Measurements from ENCODE around the gene THNSL1.
A peak's percentile ranks its signal among the peaks of the same experiment; 100 is the strongest.

Gene THNSL1

GRCh38 chr10:25061711-25062449 is 45.5 kb downstream of the THNSL1 start:
- no peak for DNase-seq

DNA sequence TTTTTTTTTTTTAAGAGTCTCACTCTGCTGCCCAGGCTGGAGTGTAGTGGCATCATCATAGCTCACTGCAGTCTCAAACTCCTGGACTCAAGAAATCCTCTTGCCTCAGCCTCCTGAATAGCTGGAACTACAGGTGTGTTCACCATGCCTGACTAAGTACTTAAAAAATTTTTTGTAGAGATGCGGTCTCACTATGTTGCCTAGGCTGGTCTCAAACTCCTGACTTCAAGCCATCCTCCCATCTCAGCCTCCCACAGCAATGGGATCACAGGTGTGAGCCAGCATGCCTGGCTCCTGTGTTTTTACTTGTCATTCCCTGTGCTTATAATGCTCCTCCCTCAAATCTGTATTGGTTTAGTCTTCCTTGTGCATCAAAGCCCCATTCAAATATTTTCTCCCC is 46.7 kb downstream of the THNSL1 start:
- DNase-seq: no peak

DNA sequence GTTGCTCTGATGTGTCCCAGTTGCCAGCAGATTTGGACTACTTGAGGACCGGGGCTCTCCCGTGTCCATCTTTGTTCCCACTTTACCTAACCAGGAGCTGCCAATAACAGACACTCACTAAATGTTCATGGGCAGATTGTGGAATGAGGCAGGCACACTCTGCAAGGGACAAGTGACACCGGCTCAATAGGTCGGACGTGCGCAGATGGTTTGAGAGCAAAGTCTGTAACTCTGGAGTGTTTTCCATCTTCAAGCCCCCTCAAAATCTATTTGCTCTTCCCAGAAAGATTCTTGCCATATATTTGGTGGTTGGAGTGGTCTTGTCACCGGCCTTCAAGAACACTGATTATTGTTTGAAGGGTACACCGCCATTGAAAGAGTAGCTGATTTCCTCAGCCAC is 47.2 kb downstream of the THNSL1 start:
- DNase-seq: no peak

- DNase-seq: no peak
These were observed 48.0 kb downstream of the THNSL1 start for GRCh38 chr10:25064401-25064800.

DNA sequence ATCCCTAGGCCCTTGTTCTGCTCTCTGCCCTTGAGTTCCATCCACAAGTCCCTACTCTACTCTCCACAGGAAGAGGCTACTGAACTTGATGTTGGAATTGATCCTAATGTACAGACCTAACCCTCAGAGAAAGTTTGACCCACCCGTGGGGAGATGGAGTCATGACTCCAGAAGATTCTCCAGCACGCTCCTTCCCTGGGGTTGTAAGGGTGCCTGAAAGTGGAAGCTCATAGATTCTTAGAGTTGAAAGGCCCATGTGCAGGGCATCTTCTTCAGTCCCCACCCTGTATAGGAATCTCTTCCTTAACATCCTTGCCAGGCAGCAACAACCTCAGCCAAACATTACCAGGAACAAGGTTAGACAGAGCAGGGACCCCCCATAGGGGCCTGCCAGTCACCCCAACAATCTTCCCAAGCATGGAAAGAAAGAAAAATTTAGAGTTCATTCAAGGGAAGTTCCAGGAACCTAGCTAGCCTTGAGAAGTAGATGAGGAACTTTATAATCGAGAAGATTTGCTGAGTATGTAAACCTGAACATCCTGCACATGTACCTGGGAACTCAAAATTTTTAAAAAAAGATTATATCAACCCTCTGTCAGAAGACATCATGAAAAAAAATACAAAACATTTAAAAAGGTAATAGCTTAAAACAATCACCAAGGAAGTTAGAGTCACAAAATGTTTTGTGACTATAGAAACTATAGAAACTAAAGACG is 49.5 kb downstream of the THNSL1 start:
- DNase-seq: no peak

DNA sequence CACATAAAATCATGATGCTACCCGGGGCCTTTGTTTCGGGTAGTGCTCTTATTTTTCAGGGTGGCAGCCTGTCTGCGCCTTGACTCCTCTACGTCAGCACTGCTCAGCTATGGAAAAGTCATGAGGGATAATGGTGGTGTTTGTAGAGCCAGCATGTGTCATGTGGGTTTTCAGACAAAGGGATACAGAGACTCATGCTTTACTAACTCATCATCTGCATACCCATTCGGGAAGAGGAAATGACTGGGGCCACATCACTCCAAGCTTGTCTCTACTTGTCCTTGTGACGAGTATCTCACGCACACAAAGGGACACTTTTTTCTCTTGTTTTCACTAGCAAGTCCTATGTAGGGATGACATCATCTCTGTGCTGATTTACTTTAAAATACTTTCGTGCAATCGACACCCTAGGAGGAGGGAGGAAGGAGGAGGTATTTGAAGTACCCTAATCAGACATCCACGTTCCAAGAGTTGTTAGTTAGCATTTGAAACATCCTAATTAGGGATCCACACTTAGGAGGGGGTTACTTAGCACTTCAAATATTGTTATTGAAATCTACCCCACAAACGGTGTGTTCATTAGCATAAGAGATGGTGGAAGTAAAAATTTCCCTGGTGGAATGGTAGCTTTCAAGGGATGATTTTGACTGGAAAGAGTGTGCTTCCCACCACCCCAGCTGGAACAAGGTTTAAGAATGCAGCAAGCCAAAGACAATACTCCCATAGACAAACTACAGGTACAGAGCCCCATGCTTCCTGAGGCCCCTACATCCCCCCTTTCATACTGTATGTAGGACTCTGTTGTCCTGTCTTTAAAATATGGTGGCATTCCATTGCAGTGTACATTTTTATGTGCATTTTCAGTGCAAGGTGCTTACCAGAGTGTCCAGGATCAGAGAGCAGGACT is 52.0 kb downstream of the THNSL1 start:
- DNase-seq: no peak

GRCh38 chr10:25071227-25071626 is 54.8 kb downstream of the THNSL1 start:
- no peak for DNase-seq

- DNase-seq: peak; percentile 9
These were observed 56.4 kb downstream of the THNSL1 start for GRCh38 chr10:25072786-25073185.

DNA sequence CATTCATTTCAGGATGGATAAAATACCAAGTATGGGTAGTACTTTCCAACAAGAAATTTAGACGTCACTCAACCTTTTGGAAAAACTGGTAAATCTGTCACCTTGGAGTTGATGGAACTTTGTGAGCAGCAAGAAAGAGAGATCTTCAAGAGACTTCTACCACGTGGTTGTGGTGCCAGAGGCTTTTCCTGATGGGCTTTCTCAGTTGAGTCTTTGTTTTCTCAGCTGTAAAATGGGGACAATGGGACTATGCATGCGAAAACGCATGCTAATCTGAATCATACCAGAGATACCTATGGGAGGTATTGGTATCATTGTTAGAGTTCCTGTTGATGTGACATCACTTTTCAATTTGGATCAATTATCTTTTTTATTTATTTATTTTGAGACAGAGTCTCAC is 59.4 kb downstream of the THNSL1 start:
- DNase-seq: no peak
